IPS DF 19.7 (cell line): Measurements from ENCODE around the gene ATP9A.

Source experiments
- DNase-seq: peaks from one replicate; pipeline ENCODE4 v3.0.0-alpha.2; 2013; ENCODE audit warnings: low read depth, low spot score

Gene ATP9A

GRCh38 chr20:51628533-51629398 lies 139.4 kb downstream of the ATP9A start:
- no peak for DNase-seq

GRCh38 chr20:51627586-51627985 lies 140.6 kb downstream of the ATP9A start:
- DNase-seq: no peak

GRCh38 chr20:51625105-51625504 lies 143.1 kb downstream of the ATP9A start:
- no peak for DNase-seq

- no peak for DNase-seq
Observed at GRCh38 chr20:51624157-51624731, 143.9 kb downstream of the ATP9A start.

DNA sequence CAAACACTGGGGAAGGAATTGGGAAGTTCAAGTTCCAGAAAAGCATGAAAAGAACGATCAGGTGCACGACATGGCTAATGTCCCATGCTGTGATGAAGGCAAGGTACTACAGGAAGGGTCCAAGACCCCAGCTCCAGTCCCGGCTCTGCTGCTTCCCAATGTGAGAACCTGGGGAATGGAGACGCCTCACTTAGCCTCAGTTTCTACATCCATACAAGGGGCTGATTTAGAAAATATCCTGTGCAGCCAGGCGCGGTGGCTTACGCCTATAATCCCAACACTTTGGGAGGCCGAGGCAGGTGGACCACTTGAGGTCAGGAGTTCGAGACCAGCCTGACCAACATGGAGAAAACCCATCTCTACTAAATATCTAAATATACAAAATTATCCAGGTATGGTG lies 144.9 kb downstream of the ATP9A start:
- no peak for DNase-seq

DNA sequence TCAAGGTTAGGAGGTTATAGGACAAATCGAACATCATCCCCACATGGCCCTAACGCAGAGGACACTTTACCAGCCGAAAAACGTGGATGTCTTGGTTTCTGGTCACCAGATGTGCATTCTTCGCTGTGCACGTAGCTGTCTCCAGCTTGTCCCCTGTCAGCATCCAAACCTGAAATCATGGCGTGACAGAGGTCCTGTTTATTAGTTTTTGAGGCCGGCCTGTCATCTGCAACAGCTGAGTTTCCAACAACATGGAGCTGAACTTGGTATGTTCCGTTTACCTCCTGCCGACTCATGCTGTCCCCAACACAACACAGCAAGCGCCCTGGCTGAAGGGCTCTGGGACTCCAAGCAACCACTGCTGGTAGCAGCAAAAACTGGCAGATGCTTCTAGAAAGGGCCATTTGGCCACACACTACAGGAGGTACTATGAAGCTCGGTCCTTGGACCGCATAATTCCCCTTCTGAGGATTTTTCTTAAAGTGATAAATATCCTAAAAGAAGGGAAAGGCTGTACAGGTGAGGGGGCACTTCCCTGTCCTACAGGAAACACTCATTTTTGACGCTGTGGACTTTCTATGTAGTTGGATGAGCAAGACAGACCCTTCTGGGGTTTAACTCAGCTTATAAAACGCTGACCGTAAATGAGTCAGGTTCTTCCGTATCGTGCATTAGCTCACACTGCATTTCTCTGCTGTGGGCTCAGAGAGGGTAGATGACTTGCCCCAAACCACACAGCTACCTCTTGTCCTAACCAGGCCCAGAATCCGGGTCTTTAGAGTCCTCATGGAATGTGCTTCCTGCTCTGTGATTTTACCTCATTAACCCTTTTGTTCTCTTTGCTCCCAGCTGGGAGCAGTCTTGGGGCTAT lies 146.0 kb downstream of the ATP9A start:
- no peak for DNase-seq

GRCh38 chr20:51620432-51620831 lies 147.8 kb downstream of the ATP9A start:
- DNase-seq: no peak

GRCh38 chr20:51616060-51616459 lies 152.1 kb downstream of the ATP9A start:
- DNase-seq: no peak

- DNase-seq: no peak
Observed at GRCh38 chr20:51614687-51615086, 153.5 kb downstream of the ATP9A start.

GRCh38 chr20:51613580-51613979 lies 154.6 kb downstream of the ATP9A start:
- DNase-seq: no peak

DNA sequence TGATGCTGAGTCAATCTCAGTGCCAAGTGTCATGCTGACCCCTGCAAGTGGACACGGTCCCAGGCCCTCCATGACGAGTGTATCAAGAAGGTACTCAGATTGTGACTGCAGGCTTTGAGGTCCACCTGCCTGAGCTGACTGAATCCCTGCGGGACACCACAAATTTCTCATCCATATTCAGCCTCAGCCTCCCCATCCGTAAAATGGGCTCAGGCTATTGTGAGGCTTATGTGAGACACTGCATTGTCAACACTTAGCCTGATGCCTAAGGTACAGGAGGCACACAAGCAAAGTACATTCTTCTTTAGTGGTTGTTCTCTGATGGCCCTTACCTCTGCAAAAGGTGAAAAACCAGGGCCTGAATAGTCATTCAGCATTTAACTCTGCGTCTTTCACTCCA lies 155.3 kb downstream of the ATP9A start:
- no peak for DNase-seq

- DNase-seq: no peak
Observed at GRCh38 chr20:51611625-51611890, 156.6 kb downstream of the ATP9A start.

DNA sequence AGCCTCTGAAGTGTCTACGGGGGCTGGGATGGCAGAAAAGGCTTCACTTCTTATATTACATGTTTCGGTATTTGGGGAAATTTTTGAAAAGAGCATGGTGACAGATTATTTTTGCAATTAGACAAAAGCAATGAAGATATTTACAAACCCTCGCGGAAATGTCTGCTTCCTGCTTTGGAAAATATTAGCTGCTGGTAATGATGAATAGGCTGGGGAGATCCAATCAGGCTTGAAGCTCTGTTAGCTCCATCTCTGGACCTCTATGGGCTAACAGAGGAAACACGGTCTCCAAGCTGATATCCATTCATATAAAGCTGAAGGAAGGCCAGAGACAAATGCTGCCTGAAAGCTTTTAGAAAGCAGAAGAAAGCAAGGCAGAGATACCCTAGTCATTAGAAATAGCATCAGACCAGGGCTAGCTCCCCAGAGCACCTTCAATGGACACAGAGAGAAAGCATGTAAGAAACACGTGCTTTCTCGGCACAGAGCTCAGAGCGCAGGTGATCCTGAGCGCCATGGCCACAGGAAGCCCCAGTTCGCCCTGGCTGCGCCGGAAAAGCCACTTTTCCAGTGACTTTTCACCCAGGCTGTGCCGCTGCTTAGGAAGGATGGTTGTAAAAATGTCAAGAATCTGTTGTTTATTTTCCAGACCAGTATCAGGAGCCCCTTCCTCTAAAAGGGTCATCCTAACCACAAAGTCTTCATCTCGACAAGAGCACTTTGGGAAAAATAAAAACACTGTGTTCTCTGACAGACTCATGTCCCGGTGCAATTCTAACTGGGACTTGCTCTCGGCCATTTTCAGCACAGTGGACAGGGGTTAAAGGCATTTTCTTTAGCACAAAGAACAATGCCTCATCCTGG lies 157.2 kb downstream of the ATP9A start:
- no peak for DNase-seq

DNA sequence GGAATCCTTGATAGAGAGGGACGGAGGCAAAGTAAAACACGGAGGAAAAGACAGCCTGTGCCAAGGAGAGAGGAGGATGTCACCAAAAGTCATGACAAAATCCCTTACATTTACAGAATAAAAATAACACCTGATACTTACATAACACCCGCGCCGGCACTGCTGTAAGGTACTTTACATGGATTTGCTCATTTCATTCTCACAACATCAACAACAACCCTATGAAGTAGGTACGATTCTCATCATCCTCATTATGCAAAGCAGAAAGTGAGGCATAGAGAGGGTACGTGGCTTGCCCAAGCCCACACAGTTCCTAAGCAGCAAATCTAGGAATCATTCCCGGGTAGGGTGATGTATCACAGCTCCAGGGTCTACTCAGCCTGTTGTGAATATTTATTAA lies 158.1 kb downstream of the ATP9A start:
- DNase-seq: no peak

DNA sequence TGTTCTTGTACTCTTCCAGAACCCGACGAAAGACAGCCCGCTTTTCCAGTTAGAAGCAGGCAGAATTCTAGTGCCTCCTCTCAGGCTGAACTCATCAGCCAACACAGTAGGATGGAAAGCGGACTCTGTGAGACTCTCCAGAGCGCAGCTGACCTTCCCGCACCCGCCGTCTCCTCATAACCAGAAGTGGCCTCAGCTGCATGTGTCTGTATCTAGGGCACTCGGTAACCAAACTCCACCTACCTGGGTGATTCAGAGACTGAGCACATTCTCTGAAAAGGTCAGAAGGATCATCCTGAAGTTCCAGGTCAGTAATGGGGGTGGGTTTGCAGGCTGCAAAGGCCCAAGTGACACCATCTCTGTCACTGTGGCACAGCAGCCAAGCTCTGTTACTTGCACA lies 158.9 kb downstream of the ATP9A start:
- DNase-seq: no peak

DNA sequence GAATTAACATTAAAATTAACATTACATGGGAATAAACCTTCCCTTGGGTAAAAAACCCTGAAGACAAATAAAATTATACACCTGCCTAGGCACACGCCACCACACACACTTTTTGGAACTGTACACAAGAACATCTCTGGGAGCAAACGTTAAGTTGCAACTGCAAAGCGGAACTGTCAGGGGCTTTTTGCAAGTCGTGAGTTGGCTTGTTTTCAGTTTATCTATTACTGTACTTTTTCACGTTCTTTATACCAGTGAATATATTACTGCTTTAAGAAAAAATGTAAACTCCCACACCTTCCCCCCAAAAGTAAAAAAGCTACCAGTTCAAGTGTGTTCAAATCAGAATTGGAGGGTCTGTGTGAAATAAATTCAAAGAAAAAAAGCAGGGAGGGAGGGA lies 160.1 kb downstream of the ATP9A start:
- no peak for DNase-seq

- no peak for DNase-seq
Observed at GRCh38 chr20:51607170-51607569, 161.0 kb downstream of the ATP9A start.

GRCh38 chr20:51604851-51605250 lies 163.3 kb downstream of the ATP9A start:
- no peak for DNase-seq

GRCh38 chr20:51602131-51602530 lies 166.1 kb downstream of the ATP9A start:
- DNase-seq: no peak

DNA sequence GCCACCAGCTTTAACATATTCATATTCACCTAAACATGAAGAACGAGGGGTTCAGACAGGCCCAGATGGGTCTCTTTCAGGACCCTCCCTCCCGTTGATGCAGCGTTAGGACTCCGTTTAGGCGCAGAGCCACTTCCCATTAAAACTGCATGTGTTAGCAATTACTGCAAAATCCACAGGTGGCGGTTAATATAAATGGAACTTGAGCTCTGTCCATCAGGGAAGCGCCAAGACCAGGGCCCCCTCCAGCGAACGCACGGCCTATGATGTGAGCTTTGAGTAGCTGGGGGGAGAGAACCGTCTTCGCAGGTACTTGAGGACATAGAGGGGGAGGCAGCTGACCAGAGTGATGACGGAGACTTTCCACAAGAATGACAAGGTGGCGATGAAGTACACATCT lies 167.2 kb downstream of the ATP9A start:
- no peak for DNase-seq

GRCh38 chr20:51600016-51600420 lies 168.2 kb downstream of the ATP9A start:
- DNase-seq: no peak

- no peak for DNase-seq
Observed at GRCh38 chr20:51598556-51598955, 169.6 kb downstream of the ATP9A start.
